ENCODE data around the gene CACNA1C.

Gene CACNA1C

DNA sequence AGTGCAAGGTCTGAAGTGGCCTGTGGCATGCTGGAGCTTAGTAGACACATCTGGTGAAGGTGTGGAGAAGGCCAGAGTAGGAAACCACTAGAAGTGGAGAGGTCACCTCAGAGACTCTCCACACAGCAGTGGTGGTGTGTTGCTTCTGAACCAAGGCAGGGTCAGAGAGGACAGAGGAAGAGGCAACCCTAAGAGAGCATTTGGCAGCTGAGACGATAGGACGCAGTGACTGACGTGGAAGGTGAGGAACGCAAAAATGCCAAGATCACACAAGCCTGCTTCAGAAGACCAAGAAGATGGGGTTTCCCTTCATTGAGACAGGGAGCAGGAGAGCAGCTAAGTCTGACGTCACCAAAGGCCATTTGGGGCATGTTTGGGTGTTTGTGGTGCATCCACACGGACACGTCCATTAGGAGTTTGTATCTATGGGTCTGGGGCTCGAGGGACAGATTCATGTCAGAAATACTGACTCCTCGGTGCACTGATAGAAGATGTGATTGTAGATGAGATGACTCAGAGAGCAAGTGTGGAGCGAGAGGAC, 338.1 kb downstream of the CACNA1C start:
- no peak for DNase-seq (ENCODE audit: low spot score)

DNA sequence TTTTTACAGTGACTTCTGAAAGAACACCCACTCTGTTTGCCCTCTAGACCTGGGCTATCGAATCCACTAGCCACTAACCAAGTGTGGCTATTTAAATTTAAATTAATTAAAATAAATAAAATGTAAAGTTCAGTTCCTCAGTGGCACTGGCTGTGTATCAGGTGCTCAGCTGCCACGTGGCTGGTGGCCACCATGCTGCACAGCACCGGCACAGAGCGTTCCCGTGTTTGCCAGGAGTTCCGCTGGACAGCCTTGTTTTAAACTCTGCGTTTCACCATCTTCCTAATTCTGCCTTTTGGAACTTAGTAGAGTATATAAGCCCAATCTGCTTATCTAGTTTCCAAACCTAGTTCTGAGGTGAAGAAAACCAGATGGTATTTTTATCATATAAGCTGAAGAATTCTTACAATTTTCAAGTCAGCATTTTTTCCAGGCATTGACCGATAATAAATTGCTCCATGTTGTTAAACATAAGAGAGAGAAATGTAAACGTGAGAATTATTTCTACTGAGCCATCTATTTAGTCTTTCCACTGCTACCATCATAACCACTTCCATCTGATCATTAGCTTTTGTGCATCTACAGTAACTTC, 339.0 kb downstream of the CACNA1C start:
- no peak for DNase-seq (ENCODE audit: low spot score)

DNA sequence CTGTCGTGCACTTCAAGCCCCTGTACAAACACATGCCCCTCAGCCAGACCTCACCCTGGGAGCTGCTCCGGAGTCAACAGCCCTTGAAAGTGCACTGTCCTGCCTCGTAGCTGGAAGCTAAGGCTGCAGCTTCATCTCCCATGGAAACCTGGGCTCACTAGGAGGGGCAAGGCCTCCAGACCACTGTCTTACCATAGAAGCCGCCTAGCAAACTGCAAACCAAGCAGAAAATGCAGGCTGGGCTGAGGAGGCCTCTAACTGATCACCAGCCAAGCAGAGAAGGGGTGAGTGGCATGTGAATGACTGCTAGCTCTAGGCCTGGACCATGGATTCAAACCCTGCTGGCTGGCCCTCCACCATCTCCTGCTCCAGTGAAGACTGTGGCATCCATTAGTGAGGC, 340.2 kb downstream of the CACNA1C start:
- DNase-seq (ENCODE audit: low spot score) = no peak

DNA sequence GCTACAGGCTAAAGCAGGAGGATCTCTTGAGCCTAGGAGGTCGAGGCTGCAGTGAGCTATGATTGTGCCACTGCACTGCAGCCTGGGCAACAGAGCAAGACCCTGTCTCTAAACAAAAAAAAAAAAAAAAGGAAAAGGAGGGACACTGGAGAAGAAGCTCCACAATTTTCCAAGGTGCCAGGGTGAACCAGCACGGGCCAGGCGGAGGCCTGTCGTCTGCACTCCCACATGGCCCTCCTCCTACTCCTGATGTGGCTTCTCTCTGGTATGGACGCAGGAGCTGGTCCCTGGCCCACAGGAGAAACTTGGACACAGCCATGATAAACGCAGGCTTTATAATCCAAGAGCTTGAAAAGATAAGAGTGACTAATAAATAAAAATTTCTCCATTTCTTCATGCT, 341.2 kb downstream of the CACNA1C start:
- DNase-seq (ENCODE audit: low spot score) = no peak

DNA sequence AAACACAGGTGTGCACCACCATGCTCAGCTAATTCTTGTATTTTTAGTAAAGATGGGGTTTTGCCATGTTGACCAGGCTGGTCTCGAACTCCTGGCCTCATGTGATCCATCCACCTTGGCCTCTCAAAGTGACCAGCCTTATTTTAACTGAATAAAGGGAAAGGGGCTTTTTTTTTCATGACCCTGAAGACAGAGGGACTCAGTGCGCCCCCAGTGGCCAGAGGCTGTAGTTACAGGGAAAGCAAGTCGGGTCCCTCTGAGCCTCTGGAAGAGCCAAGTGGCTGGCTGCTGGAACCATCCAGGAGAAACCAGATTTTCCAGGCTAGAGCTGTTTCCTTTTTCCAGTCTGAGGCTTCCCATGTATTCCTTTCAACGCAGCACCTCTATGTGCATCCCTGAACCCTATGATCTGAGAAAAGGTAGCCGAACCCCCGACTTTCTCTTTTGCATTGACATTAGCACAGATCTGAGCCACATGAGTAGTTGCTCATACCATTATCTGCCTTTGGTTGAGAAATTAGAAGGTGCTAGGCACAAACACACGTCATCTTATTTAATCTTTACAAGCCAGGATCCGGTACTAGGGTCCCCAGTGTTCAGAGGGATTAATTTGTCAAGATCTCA, 342.7 kb downstream of the CACNA1C start:
- DNase-seq (ENCODE audit: low spot score) = peak; percentile 85

DNA sequence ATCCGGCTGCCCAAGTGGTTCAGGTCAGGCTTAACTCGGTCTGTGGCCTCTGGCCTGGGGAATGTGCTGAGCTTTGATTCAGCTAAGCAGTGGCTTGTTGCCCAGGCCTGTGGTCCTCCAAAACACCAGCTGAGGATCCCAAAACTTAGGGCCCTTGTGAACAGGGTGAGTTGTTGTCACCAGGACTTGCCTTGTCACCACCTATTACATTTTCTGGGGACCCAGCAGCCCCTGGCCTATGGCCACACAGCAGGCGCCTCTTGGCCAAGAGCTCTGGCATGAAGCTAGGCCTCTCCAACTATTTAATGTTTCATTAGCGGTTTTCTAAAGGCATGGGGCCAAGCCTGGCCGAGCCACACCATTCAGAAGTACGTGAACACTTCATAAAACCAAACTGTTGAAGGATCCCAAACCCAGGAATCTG, 343.7 kb downstream of the CACNA1C start:
- no peak for DNase-seq (ENCODE audit: low spot score)

DNA sequence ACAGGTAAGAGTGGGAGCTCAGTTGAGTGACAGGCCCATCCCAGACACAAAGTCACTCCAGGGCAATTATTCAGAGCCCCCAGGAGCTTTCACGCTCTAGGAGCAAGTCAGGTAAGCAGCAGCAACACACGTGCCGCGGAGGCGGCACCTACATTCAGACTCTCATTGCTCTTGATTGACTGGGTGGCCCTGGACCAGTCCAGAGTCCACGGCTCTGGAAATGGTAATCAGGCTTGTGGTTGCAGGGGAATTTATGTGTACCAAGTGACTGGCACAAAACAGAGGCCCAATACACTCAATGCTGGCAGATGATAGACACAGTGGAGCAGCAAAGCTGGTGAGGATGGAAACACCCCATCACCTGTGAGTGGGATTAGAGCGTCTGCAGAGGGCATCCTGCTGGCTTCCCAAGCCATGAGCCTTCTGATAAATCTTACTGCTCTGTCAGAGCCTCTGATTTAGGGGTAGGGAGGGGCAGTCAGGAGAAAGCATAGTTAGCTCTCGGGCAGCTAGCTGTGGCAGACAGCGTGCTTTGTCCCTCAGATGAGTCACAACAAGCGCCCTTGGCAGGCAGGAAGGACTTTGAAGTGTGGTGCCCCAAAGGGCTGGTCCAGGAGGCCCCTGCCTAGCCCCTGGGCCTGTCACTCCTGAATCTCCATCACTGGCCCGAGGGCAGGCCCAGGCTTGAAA, 344.7 kb downstream of the CACNA1C start:
- DNase-seq (ENCODE audit: low spot score) = no peak

DNA sequence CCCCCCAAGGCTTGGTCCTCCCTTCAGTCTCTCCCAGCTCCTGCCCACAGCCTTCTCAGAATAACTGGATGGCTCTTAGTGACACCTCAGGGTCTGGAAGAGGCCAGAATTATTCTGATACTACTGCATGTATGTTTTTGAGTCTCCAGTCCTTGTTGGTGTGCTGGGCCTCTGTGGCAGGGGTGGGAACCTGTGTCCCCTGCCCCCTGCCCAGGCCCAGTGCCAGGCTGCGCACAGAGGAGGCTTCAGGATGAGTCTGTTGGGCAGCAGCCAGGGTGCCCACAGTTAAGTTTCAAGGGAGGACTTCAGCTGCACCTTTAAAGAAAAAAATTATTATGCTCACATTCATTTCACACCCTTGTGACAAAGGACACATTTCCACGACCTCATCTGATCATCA, 348.3 kb downstream of the CACNA1C start:
- DNase-seq (ENCODE audit: low spot score) = no peak

DNA sequence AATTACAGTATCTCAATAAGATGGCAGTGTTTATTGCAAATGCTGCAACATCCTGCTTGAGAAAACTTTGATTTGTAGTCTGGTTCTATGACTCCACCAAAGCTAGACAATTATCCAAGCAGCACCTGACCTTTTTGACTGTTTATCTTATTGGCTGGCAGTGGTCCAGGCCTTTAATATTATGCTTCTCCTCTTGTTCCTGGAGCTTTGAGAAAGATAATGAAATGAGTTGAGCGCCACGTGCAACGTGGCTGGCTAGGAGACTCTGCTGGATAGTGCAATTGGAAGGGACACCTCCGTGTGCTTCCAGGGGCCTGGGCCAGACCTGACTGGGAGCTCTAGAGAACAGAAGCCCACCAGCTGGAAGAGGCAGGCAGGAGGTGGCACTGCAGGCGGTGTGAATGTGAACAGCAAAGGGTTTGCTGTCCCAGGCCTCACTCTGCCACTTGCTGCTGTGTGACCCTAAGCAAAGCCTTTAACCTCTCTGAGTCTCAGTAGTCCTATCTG, 349.3 kb downstream of the CACNA1C start:
- DNase-seq (ENCODE audit: low spot score) = no peak

DNA sequence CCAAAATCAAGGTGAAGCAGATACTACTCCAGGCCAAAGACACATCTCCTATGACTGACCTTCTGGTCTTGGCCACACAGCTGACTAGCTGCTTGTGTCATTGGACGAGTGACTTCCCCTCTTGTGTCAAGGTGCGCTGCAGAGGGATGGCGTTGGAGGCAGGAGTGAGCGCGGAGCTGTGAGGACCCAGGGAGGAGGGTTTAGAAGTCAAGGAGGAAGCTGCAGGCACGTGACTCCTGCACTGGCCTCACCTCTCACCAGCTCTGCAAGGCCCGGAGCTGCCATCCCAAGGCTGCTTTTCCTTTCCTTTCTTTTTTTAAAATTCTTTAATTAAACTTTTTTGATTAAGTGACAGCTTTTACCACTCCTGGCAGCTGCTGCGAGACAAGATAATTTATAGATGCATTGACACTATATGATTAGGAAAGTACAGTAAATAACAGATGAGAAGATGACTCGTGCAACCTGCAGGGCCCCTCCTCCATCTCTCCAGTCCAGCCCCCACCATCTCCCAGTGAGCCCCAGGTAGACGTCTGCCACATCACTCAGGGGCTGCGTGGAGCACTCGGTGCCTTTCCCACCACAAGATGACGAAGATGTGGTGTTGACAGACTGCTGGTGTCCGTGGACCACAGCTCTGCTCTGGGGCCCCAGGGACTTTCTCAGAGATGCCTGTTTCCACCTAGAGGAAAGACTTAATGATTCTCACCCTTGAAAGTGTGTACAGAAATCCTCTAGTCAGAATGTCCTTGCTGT, 350.6 kb downstream of the CACNA1C start:
- no peak for DNase-seq (ENCODE audit: low spot score)

DNA sequence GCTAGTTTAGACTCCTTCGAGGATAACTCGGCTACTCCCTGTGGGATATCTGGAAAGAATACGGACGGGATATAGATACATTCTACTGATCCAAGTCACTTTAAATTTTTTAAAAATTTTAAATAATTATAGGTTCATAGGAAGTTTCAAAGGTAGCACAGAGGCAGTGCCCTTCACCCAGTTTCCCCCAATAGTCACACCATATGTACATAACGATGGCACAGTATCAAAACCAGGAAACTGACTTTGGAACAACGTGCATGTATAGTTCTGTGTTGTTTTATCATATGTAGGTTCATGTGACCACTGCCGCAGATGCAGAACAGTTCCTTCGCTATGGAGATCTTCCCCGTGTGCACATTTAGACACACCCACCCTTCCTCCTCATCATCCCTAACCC, 352.3 kb downstream of the CACNA1C start:
- DNase-seq (ENCODE audit: low spot score) = no peak

DNA sequence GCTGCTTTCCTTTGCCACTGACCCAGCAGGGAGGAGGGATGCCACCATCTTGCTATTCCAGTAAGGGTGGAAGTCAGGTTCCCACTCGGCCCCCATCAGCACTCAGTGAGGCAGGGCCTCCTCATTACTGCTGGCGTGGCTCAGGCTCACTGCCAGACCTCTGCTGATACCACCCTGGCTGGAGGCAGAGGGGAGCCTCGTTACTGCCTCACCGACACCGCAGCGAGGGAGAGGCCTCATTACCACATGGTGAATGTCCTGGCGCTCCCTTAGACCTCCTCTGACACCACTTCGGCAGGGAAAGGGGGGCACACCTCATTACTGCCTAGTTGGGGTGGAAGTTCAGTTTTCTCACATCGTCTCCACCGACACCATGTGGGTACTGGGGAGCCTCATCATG, 354.1 kb downstream of the CACNA1C start:
- DNase-seq (ENCODE audit: low spot score) = no peak

DNA sequence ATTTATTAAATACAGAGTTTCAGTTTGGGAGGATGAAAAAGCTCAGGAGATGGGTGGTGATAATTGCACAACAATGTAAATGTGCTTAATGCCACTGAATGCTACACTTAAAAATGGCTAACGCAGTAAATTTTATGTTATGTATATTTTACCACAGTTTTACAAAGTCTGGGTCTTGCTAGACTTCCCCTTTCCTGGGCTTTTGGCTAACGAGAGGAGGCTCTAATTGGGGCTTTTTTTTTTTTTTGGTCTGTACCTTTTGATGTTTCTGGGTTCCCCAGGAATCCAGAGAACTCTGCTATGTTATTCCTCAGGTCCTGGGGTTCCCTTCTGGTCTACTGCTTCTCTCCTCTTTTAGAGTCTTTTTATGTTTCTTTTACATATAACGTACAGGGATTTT, 355.5 kb downstream of the CACNA1C start:
- DNase-seq (ENCODE audit: low spot score) = no peak

DNA sequence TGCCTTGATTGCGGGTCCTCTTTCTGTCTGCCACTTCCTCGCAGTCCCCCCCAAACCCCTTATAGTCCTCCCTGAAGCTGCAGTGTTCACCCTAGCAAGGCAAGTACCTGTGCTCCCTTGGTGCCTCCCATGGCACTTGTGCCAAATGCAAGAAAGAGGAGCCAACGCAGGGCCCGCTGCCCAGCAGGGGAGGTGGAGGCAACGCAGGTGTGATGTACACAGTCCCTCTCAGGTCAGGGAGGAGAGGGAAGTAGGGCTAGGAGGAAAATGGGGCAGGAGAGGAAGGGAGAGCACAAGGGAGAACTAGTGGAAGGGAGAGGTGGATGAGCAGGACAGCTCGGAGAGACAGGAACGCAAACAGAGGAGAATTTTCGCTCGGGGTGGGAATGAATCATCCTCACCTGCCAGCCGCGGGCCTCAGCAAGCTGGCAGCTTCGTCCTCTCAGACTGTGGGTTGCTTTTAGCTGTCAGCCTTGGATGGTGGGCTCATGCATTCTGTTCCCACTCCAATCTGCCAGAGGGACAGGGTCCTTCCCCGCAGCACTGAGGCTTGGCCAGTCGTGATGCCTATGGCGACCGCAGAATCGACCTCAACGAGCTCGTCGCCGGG, 357.0 kb downstream of the CACNA1C start:
- DNase-seq (ENCODE audit: low spot score) = no peak

DNA sequence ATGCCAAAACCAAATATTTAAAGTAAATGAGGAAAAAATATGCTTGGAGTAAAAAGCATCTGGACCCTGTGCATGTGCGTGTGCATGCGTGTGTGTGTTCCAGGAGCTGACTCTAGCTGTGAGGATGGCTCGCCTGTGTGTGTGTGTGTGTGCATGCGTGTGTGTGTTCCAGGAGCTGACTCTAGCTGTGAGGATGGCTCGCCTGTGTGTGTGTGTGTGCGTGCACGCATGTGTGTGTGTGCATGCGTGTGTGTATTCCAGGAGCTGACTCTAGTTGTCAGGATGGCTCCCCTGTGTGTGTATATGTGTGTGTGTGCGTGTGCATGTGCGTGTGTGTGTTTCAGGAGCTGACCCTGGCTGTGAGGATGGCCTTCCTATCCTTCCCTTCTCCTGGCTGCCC, 357.7 kb downstream of the CACNA1C start:
- no peak for DNase-seq (ENCODE audit: low spot score)

DNA sequence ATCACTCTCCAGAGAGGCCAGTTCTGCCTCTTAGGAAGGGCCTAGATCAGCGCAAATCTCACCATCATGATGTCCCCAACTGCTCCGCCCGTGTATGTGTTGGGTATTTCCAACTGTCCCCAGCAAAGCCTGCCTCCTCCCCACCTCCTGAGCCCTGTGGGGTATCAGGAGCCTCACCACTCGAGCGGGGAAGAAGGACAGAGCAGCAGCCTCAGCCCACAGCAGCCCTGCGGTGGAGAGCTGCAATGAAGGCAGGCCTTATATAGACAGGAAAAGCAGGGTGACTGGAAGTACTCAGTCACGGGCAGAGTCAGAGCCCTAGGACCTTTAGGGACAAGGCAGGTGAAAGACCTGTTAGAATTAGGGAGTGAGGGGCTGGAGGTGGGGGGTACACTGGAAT, 358.2 kb downstream of the CACNA1C start:
- DNase-seq (ENCODE audit: low spot score) = no peak

DNA sequence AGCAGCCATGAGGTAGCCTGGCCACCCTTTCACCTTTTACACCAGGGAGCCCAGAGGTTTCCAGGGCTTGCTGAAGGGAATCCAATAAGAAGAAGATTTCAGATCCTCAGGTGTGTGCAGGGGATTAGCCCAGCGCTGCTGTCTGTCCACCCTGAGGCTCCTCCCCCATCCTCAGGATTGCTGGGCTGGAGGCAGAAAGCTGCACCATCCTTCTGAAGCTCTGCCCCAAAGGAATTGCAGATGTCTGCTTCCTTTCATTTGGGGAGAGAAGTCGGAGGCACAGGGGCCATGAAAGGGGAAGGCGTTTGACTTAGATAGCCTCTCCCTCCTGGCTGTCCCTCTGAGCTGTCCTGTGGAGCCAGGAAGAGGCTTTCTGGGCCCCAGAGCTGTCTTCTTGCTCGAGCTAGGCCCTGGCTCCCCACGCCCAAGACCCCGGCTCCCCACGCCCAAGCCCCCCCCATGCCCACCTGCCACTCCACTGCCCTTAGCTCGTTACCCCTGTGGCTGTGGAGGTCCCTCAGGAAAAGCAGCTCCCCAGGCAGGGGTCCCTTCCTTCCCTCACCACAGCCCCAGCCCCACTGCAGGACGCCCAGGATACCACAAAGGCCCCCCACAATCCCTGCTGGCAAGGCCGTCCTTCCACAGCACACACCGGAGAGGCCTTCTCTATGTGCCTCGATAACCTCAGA, 359.0 kb downstream of the CACNA1C start:
- DNase-seq (ENCODE audit: low spot score) = peak; percentile 59

DNA sequence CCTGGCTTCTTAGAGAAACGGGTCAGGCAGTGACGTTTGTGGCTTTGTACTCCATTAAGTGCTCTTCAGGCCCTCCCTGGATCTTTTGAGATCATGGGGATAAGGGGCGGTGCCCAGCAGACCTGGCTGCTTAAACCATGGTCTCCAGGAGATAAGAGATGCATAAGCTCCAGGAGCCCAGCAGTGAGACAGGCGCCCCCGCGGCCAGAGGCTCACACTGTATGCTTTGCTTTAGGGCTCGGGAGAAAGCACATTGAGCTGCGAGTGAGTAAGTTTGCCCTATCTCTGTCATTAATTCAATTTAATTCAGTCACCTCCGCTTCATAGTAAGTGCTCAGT, 359.5 kb downstream of the CACNA1C start:
- peak; percentile 55 for DNase-seq (ENCODE audit: low spot score)

DNA sequence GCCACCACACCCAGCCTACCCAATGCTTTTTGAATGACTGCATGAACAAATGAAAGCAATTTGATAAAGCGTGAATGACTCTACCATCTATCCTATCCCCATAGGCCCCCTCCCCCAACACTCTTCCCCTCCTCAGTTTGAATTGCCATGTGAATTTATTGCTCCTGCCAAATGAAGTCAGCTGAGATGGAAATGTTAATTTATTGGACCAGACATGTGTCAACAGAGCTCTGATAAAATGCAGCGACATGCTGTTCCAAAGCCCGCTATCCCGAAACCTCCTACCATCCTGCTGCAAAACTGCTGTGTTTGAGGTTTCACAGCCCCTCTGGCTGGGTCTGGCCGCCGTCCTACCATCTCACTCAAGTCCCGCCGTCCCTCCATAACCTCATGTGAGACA, 360.5 kb downstream of the CACNA1C start:
- DNase-seq (ENCODE audit: low spot score) = no peak

DNA sequence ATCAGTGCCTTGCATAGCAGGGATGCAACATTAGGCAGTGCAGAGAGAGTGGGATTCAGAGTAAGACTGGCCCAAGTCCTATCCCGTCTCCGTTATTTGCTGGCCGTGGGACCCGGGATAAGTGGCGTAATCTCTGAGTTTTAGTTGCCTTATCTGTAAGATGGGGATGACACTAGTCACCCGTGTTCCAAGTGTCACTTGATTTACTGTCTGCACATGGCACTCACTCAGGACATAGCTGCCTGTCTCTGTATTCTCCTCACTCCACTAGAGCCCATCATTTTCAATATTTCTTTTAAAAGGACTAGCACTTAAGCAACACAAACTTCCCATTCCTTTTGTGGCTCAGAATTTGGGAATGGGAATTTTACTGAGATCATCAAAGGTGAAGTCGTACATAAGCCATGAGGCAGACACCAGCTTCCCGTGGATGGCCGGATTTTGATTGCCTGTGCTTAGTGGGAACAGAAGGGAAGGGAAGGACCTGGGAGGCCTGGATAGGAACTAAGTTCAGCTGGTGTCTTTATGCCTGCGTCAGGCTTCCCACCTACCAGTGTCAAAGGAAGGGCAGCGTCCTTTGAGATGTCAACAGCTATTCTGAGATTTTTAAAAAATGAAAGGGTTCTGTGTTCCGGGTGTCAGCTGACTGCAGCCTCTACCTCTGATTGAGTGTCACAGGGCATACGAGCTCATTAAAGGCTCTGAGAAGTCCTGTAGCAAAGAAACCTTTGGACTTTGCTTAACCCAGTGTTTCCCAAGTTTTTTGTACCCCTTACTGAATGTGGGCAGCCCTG, 361.4 kb downstream of the CACNA1C start:
- no peak for DNase-seq (ENCODE audit: low spot score)

All from ecto neural progenitor cell (in vitro differentiated cells).